Parathyroid adenoma (tissue), 2 donors: ENCODE data around the gene HMX1.

ENCODE experiments used
- H2AFZ ChIP-seq: fragments of 300-600 bp; sonication (generic); one replicate; pipeline ENCODE4 v1.7.0; 2017; ENCODE audit warnings: antibody characterized with exemption, mild to moderate bottlenecking
- H3K27ac ChIP-seq: fragments of 300-600 bp; sonication (generic); one replicate; pipeline ENCODE4 v1.7.0; 2017
- H3K27me3 ChIP-seq: fragments of 300-600 bp; sonication (generic); one replicate; pipeline ENCODE4 v1.7.0; 2017; ENCODE audit warnings: low read length; ENCODE audit not compliant: control insufficient read depth, insufficient read depth
- H3K36me3 ChIP-seq: fragments of 300-600 bp; sonication (generic); one replicate; pipeline ENCODE4 v1.7.0; 2017; ENCODE audit warnings: low read length; ENCODE audit not compliant: control insufficient read depth, insufficient read depth
- H3K4me1 ChIP-seq: fragments of 300-600 bp; sonication (generic); one replicate; pipeline ENCODE4 v1.7.0; 2017; ENCODE audit warnings: control low read depth
- H3K4me2 ChIP-seq: fragments of 300-600 bp; sonication (generic); one replicate; pipeline ENCODE4 v1.7.0; 2017; ENCODE audit warnings: low read length
- H3K4me3 ChIP-seq: fragments of 300-600 bp; sonication (generic); one replicate; pipeline ENCODE4 v1.7.0; 2017; ENCODE audit warnings: low read depth, low read length
- H3K79me2 ChIP-seq: fragments of 300-600 bp; sonication (generic); one replicate; pipeline ENCODE4 v1.7.0; 2017; ENCODE audit warnings: control low read depth
- H3K9ac ChIP-seq: fragments of 300-600 bp; sonication (generic); one replicate; pipeline ENCODE4 v1.7.0; 2017; ENCODE audit warnings: mild to moderate bottlenecking
- H3K9me3 ChIP-seq: fragments of 300-600 bp; sonication (generic); one replicate; pipeline ENCODE4 v1.7.0; 2017; ENCODE audit warnings: low read length; ENCODE audit not compliant: control insufficient read depth
- TF ChIP-seq, protein P1 (sequence below): fragments of 300-600 bp; sonication (generic); IDR thresholded peaks from one replicate; pipeline ENCODE4 v1.7.0; 2017; ENCODE audit warnings: antibody characterized with exemption, mild to moderate bottlenecking
- donor health status: primary hyperparathyroidism.

Gene HMX1

DNA sequence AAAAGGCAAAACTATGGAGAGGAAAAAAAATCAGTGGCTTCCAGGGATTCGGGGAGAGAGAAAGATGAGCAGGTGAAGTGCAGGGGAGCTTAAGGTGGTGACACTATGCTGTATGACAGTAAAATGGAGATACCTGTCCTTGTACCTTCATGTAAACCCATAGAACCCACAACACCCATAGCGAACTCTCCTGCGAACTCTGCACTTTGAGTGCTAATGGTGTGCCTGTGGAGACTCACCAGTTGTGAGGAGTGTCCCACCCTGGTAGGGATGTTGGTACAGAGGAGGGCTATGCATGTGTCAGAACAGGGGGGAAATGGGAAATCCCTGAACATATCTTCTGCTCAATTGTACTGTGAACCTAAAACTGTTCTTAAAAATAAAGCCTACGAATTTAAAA lies 42.8 kb downstream of the HMX1 start:
- Histone ChIP-seq H3K9ac (no peak overlapping the region), H3K79me2 (no peaks in the 10 kb centered on the region), H2AFZ (no peak overlapping the region), H3K27me3 (no peaks in the 10 kb centered on the region), H3K36me3 (no peaks in the 10 kb centered on the region), H3K4me1 (no peaks in the 10 kb centered on the region), H3K4me3 (no peak overlapping the region), H3K27ac (no peak overlapping the region), H3K9me3 (no peaks in the 10 kb centered on the region), H3K4me2 (no peak overlapping the region)
- TF ChIP-seq, protein P1, sequence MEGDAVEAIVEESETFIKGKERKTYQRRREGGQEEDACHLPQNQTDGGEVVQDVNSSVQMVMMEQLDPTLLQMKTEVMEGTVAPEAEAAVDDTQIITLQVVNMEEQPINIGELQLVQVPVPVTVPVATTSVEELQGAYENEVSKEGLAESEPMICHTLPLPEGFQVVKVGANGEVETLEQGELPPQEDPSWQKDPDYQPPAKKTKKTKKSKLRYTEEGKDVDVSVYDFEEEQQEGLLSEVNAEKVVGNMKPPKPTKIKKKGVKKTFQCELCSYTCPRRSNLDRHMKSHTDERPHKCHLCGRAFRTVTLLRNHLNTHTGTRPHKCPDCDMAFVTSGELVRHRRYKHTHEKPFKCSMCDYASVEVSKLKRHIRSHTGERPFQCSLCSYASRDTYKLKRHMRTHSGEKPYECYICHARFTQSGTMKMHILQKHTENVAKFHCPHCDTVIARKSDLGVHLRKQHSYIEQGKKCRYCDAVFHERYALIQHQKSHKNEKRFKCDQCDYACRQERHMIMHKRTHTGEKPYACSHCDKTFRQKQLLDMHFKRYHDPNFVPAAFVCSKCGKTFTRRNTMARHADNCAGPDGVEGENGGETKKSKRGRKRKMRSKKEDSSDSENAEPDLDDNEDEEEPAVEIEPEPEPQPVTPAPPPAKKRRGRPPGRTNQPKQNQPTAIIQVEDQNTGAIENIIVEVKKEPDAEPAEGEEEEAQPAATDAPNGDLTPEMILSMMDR: no peak

DNA sequence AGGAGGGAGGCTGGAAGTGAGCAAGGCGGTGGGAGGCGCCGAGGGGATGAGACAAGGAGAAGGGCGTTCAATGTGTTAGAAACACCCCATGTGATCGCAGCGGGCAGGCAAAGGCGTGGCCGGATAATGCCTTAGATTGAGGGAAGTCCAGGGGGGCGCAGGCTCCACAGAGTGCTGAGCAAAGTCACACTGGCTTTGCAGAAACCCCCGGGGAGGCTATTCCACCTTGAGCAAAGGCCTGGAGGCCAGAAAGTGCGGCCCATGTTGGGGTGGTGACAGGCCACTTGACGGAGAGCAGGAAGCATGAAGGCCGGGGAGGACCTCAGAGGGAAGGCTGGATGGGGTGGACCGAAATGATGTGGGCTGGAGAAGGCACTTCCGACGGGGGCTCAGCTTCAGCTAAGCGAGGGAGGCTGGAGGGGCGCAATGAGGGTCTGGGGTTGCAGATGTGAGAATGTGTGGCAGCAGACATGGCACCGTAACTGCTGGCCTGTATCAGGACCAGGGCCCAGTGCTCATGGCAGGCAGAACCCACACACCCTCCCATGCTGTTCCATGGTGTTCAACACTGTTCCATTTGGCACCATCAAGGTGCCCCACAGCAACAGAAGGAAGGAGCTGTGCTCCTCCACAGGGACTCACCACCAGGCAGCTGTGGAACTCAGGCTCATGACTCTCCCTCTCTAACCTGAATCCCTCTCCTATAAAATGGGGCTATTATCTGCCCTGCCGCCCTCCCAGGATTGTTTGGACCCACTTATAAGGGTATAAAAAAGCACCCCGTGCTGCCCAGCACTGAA lies 50.3 kb downstream of the HMX1 start:
- Histone ChIP-seq H3K4me3 (no peak overlapping the region), H2AFZ (no peak overlapping the region), H3K79me2 (no peaks in the 10 kb centered on the region), H3K27ac (no peak overlapping the region), H3K27me3 (no peaks in the 10 kb centered on the region), H3K4me1 (no peaks in the 10 kb centered on the region), H3K4me2 (no peak overlapping the region), H3K9ac (no peak overlapping the region), H3K36me3 (no peaks in the 10 kb centered on the region), H3K9me3 (no peaks in the 10 kb centered on the region)
- TF ChIP-seq, protein P1: no peak

DNA sequence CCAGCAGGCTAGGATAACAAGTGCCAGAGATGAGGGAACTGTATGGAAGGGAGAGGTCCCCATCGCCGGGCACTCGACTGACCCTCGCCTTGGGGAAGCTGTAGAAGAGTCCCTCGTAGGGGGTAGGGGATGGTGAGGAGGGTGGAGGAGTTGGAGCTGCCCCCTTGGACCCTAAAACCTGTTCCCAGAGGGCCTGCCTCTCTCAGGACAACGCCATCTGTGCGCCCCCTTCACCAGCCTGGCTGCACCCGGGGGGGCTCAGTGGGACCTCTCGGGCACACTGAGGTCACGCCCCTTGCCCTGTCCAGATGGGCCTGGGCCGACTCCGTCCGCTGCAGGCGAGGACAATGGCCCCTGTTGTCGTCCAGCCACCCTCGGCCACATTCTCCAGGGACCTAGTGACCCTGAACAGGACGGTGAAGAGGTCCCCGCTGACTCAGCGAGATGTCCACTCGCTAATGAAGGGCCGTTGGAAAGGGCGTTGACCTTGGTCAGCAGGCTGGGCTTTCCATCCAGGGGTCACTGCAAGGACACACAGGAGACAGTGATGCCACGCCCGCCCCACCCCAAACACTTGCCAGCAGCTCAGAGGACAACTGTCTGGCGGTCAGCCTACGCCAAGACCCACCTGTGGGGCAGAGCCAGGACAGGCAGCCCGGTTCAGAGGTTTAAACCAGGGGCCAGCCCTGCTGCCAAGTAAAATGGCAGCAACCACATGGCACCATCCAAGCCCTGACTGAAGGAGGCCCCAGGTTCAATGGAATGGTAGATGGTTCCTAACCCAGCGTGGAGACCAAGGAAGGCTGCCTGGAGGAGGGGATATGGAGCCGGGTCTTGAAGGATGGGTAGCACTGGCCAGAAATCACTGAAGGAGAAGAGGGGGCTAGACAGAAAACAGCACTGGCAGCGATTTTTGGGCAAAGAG lies 51.2 kb downstream of the HMX1 start:
- H3K4me2 ChIP-seq: no peak overlapping the region
- H3K9me3 ChIP-seq: no peaks in the 10 kb centered on the region
- no peak overlapping the region for H2AFZ ChIP-seq
- no peak overlapping the region for H3K4me3 ChIP-seq
- H3K27me3 ChIP-seq: no peaks in the 10 kb centered on the region
- H3K27ac ChIP-seq: no peak overlapping the region
- no peaks in the 10 kb centered on the region for H3K4me1 ChIP-seq
- TF ChIP-seq, protein P1: no peak
- no peaks in the 10 kb centered on the region for H3K36me3 ChIP-seq
- no peak overlapping the region for H3K9ac ChIP-seq
- H3K79me2 ChIP-seq: no peaks in the 10 kb centered on the region

DNA sequence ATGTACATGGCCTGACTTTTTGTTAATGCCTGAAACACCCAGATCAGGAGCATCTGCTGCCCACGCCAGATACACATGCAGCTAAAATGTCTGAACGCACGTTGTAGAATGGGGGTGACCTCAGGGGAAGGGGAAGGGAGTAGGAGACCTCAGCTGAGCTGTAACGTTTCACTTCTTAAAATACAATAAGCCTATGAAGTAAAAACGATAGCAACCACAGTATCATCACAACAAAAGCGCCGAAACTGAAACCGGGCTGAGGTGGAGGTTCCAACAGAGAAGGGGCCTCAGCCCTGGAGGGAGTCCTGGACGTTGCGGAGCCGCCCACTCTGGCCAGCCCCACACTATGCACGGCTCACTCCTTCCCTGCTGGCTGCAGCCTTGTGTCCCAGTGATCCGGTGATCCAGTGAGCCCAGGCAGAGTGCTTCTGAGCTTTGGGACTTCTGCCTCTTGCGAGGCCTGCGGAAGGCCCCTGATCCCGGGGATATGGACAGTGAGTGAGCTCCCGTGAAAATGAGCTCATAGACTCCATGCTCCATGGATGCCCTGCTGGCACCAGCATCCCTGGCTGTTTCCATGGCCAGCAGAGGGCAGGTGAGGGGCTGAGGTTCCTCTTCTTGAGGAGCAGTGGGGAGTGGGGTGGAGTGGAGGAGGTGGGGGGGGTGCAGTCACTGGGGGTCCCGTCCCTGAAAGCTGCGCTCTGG lies 52.0 kb downstream of the HMX1 start:
- H3K36me3 ChIP-seq: no peaks in the 10 kb centered on the region
- H3K4me3 ChIP-seq: no peak overlapping the region
- TF ChIP-seq, protein P1: no peak
- no peak overlapping the region for H3K27ac ChIP-seq
- H3K9ac ChIP-seq: no peak overlapping the region
- H3K9me3 ChIP-seq: no peaks in the 10 kb centered on the region
- H3K27me3 ChIP-seq: no peaks in the 10 kb centered on the region
- no peaks in the 10 kb centered on the region for H3K4me1 ChIP-seq
- no peaks in the 10 kb centered on the region for H3K79me2 ChIP-seq
- no peak overlapping the region for H3K4me2 ChIP-seq
- no peak overlapping the region for H2AFZ ChIP-seq
